ENCODE results near the gene EMP2.

EMP2 gene

GRCh38 chr16:10558746-10559641, 21.4 kb downstream of the EMP2 start:
- TF ChIP-seq, protein P1, sequence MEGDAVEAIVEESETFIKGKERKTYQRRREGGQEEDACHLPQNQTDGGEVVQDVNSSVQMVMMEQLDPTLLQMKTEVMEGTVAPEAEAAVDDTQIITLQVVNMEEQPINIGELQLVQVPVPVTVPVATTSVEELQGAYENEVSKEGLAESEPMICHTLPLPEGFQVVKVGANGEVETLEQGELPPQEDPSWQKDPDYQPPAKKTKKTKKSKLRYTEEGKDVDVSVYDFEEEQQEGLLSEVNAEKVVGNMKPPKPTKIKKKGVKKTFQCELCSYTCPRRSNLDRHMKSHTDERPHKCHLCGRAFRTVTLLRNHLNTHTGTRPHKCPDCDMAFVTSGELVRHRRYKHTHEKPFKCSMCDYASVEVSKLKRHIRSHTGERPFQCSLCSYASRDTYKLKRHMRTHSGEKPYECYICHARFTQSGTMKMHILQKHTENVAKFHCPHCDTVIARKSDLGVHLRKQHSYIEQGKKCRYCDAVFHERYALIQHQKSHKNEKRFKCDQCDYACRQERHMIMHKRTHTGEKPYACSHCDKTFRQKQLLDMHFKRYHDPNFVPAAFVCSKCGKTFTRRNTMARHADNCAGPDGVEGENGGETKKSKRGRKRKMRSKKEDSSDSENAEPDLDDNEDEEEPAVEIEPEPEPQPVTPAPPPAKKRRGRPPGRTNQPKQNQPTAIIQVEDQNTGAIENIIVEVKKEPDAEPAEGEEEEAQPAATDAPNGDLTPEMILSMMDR (IDR thresholded peaks at IDR 0.05; ENCODE audit: low read depth, low read length), result no peak
- DNase-seq (ENCODE audit: extremely low read depth, low read depth), result peak; percentile 11

GRCh38 chr16:10558305-10558704, 22.1 kb downstream of the EMP2 start:
- DNase-seq (ENCODE audit: extremely low read depth, low read depth), result no peak
- TF ChIP-seq, protein P1 (IDR thresholded peaks at IDR 0.05; ENCODE audit: low read depth, low read length), result no peak

- no peak for DNase-seq (ENCODE audit: extremely low read depth, low read depth)
- TF ChIP-seq, protein P1 (IDR thresholded peaks at IDR 0.05; ENCODE audit: low read depth, low read length), result no peak
These were observed 22.6 kb downstream of the EMP2 start for GRCh38 chr16:10557750-10558149.

GRCh38 chr16:10556236-10556635, 24.2 kb downstream of the EMP2 start:
- TF ChIP-seq, protein P1 (IDR thresholded peaks at IDR 0.05; ENCODE audit: low read depth, low read length), result no peak

GRCh38 chr16:10554569-10554968, 25.8 kb downstream of the EMP2 start:
- TF ChIP-seq, protein P1 (IDR thresholded peaks at IDR 0.05; ENCODE audit: low read depth, low read length), result no peak
- no peak for DNase-seq (ENCODE audit: extremely low read depth, low read depth)

More at GRCh38 chr16:10556236-10556635, 24.2 kb downstream of the EMP2 start:
- no peak for DNase-seq (ENCODE audit: extremely low read depth, low read depth)

GRCh38 chr16:10552998-10553491, 27.4 kb downstream of the EMP2 start:
- no peak for DNase-seq (ENCODE audit: extremely low read depth, low read depth)
- TF ChIP-seq, protein P1 (IDR thresholded peaks at IDR 0.05; ENCODE audit: low read depth, low read length), result no peak

DNA sequence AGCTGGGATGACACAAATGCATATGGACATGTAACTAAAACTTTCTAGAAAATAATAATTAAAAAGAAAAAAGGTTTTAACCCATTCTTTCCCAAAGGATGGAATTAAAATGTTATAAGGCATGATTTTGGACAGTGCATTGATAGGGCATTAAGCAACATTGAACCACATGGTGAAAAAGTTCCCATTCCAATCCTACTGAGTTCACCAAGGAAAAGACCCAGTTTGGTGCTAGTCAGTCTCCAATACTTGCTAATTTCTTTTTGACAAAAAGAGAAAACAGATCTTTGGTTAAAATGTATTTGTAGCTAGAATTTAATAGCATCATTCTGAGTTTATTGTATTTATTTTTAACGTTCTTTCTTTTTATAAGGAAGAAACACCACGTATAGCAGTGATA, 28.1 kb downstream of the EMP2 start:
- TF ChIP-seq, protein P1 (IDR thresholded peaks at IDR 0.05; ENCODE audit: low read depth, low read length), result no peak
- no peak for DNase-seq (ENCODE audit: extremely low read depth, low read depth)
